A673 (cell line): ENCODE measurements around the gene SLC15A5. TPM values are rescaled to one million over a fixed set of nuclear protein-coding genes. Genes with fewer than 3 reads are reported as not detected.

Experiments used
- BruUV-seq: library from RNA; stranded (reverse); fragments of 400-500 nt; replicated peaks from 2 replicates; lab custom pipeline; 2021; lab: Mats Ljungman, UMichigan
- CTCF ChIA-PET: fragments of 300-600 bp; sonication (Branson Sonifier 250); formaldehyde crosslinking; loops from one replicate; lab custom pipeline; 2022; ENCODE audit warnings: antibody characterized with exemption; lab: Charles Lee
- POLR2A ChIA-PET: fragments of 300-600 bp; sonication (Branson Sonifier 250); formaldehyde crosslinking; loops from one replicate; lab custom pipeline; 2022; ENCODE audit warnings: antibody characterized with exemption; ENCODE audit not compliant: low non-redundant PET; lab: Charles Lee
- DNase-seq: peaks from one replicate; pipeline ENCODE4 v3.0.0-alpha.2; 2015; ENCODE audit warnings: low spot score
- H3K27ac ChIP-seq: fragments of 200-600 bp; sonication (generic); 2 replicates; pipeline ENCODE4 v1.5.1; 2016; ENCODE audit warnings: mixed run types, low read depth, mild to moderate bottlenecking, mixed read lengths, antibody characterized with exemption, low read length; ENCODE audit not compliant: poor library complexity, severe bottlenecking
- H3K27me3 ChIP-seq: fragments of 200-600 bp; sonication (generic); replicated peaks from 2 replicates; pipeline ENCODE4 v1.6.1; 2017; ENCODE audit warnings: mixed run types, low read depth, mild to moderate bottlenecking, mixed read lengths, antibody characterized with exemption, low read length; ENCODE audit not compliant: insufficient read depth, poor library complexity
- H3K36me3 ChIP-seq: fragments of 200-600 bp; sonication (generic); 2 replicates; pipeline ENCODE4 v1.6.1; 2016; ENCODE audit warnings: mixed run types, mild to moderate bottlenecking, mixed read lengths, antibody characterized with exemption, low read length; ENCODE audit not compliant: insufficient read depth, poor library complexity, severe bottlenecking
- H3K4me1 ChIP-seq: fragments of 200-600 bp; sonication (generic); 2 replicates; pipeline ENCODE4 v1.6.1; 2017; ENCODE audit warnings: mixed run types, mild to moderate bottlenecking, mixed read lengths, antibody characterized with exemption, low read length; ENCODE audit not compliant: insufficient read depth, poor library complexity, severe bottlenecking
- H3K4me3 ChIP-seq: fragments of 200-600 bp; sonication (generic); 2 replicates; pipeline ENCODE4 v1.5.1; 2016; ENCODE audit warnings: low read depth, mixed run types, mild to moderate bottlenecking, mixed read lengths, low read length; ENCODE audit not compliant: poor library complexity, severe bottlenecking
- H3K9me3 ChIP-seq: fragments of 200-600 bp; sonication (generic); 2 replicates; pipeline ENCODE4 v1.6.1; 2016; ENCODE audit warnings: mixed run types, low read depth, mild to moderate bottlenecking, mixed read lengths, antibody characterized with exemption, low read length; ENCODE audit not compliant: poor library complexity, severe bottlenecking
- EZH2 ChIP-seq: fragments of 200-600 bp; sonication (generic); IDR thresholded peaks from 2 replicates; pipeline ENCODE4 v1.6.1; 2017; ENCODE audit warnings: borderline replicate concordance, low read depth, mild to moderate bottlenecking, mixed read lengths, antibody characterized with exemption, low read length; ENCODE audit not compliant: poor library complexity, severe bottlenecking
- intact Hi-C: fragments of 100-400 bp; cut with micrococcal nuclease; formaldehyde crosslinking; loops from one replicate; pipeline ENCODE4 v1.10.0; 2022; ENCODE audit not compliant: unreplicated experiment
- total RNA-seq: library from RNA; stranded (reverse); gene quantifications from 2 replicates; pipeline ENCODE4 v1.2.3, GENCODE V29; 2021
- TF ChIP-seq, protein P1 (sequence below): fragments of 300-800, 200-600 bp; sonication (generic); conservative IDR thresholded peaks from 2 replicates; pipeline ENCODE4 v1.5.1; 2017; ENCODE audit warnings: low read depth, mild to moderate bottlenecking, antibody characterized with exemption, low read length, moderate library complexity, mixed read lengths

Gene SLC15A5
- total RNA-seq, 1 experiment from 2014 or later, result not detected

DNA sequence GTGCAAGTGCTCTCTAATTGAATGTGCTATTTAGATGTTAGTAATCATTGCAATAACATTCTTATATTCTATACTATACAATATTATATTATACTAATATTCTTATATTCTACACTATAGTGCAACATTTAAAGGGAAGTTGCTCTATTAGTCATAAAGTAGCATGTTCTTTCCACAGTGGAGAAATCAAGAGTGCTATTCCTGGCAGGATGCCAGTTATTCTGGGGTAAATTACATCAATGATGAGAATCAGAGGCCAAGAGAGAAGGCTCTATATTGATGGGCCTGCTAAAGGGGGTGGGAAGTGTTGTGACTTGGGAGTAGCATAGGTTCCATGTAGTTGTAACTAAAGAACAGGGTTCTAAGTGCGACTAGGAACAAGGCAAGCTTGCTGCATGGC is 121.5 kb downstream of the SLC15A5 start:
- H3K27me3 ChIP-seq, result peaks cover 5% of the 10 kb centered on the region
- peaks cover 24% of the 10 kb centered on the region for H3K4me1 ChIP-seq
- no peak for DNase-seq
- CTCF ChIA-PET, result no interaction called here
- H3K9me3 ChIP-seq, result no peaks in the 10 kb centered on the region
- BruUV-seq, result no TSS peak
- no peaks in the 10 kb centered on the region for H3K36me3 ChIP-seq
- no peak overlapping the region for H3K4me3 ChIP-seq
- no peak overlapping the region for H3K27ac ChIP-seq
- POLR2A ChIA-PET, result no interaction called here
- intact Hi-C loops, result no loop called here
- TF ChIP-seq EZH2, result no peak
- TF ChIP-seq, protein P1, sequence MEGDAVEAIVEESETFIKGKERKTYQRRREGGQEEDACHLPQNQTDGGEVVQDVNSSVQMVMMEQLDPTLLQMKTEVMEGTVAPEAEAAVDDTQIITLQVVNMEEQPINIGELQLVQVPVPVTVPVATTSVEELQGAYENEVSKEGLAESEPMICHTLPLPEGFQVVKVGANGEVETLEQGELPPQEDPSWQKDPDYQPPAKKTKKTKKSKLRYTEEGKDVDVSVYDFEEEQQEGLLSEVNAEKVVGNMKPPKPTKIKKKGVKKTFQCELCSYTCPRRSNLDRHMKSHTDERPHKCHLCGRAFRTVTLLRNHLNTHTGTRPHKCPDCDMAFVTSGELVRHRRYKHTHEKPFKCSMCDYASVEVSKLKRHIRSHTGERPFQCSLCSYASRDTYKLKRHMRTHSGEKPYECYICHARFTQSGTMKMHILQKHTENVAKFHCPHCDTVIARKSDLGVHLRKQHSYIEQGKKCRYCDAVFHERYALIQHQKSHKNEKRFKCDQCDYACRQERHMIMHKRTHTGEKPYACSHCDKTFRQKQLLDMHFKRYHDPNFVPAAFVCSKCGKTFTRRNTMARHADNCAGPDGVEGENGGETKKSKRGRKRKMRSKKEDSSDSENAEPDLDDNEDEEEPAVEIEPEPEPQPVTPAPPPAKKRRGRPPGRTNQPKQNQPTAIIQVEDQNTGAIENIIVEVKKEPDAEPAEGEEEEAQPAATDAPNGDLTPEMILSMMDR, result no peak

DNA sequence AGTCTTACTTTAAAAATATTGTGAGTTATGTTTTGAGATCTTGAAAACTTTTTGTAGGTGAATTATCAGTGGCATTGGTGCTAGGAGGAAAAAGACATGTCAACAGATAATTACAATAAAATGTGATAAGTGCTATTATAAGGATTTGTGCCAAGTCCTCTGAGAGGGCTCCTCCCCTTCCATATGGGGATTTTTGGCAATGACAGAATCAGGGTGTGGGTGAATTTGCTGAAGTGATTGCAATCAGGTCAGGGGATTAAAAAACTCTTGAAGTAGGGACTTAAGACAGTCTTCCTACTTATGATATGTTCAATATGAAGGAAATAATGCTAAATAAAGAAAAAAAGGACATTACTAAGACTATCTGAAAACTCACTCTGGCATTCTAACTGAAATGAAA is 122.5 kb downstream of the SLC15A5 start:
- Histone ChIP-seq H3K27me3 (no peaks in the 10 kb centered on the region), H3K27ac (no peak overlapping the region), H3K9me3 (no peaks in the 10 kb centered on the region), H3K36me3 (no peaks in the 10 kb centered on the region), H3K4me3 (no peak overlapping the region), H3K4me1 (peaks cover 32% of the 10 kb centered on the region)
- intact Hi-C loops, result no loop called here
- peak; percentile 20 for DNase-seq
- ChIA-PET CTCF (no interaction called here), POLR2A (no interaction called here)
- BruUV-seq, result no TSS peak
- TF ChIP-seq EZH2, result no peak
- TF ChIP-seq, protein P1, result no peak

DNA sequence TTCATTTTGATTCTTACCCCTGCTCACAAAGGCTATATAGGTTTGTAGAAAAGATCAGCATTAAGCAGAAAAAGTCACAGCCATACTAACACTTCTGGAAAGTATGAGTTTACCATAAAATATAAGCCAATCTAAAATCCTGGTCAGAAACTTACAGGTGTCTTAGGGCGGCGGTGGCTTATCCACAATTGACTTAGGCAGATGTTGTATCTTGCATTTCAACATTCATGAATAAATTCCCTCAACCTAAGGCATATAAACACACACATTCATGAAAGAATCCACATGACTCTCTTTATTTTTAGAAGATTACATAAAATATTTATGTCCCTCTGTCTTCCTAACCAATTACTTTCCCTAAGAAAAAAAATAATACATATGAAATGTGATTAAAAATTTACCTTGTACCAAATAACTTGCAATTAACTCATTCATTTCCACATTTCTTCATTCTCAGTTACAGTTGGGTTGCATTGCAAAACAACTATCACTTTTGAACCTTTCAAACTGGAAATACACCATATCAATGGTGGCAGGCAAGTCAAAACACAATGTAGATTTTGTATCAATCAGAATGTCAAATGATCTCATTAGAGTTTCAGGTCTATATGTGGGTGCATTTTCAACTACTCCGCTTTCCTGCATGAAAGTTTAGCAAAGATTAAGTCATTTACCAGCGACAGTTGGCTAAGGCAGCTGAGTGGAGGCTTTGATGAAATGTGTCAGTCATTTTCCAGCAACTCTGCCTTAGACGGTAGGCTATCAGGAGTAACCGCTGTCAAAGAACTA is 124.4 kb downstream of the SLC15A5 start:
- Histone ChIP-seq H3K27me3 (peaks cover 8% of the 10 kb centered on the region), H3K9me3 (no peaks in the 10 kb centered on the region), H3K4me3 (no peak overlapping the region), H3K36me3 (no peaks in the 10 kb centered on the region), H3K4me1 (peaks cover 32% of the 10 kb centered on the region), H3K27ac (no peak overlapping the region)
- DNase-seq, result no peak
- TF ChIP-seq EZH2, result no peak
- TF ChIP-seq, protein P1, result no peak
- POLR2A ChIA-PET, result no interaction called here
- CTCF ChIA-PET, result no interaction called here
- intact Hi-C loops, result no loop called here
- no TSS peak for BruUV-seq
